Dermis microvascular lymphatic vessel endothelial cell (primary cell): ENCODE measurements around the gene GRIP2. TPM values are rescaled to one million over a fixed set of nuclear protein-coding genes. Genes with fewer than 3 reads are reported as not detected.

Experiments
- DNase-seq, 2 donors: peaks; one replicate each; pipeline versions ENCODE4 v3.0.0 to v3.0.0-alpha.2; 2010; ENCODE audit warnings: low read depth in 2 of 2
- total RNA-seq: library from RNA; depleted of rRNA; stranded (reverse); fragments of >200 nt; gene quantifications from 2 replicates; pipeline ENCODE4 v1.2.1, GENCODE V29; 2014

The GRIP2 gene
- total RNA-seq, result not detected in 2 replicates

- no peak for DNase-seq
Measured at GRCh38 chr3:14539742-14540491, at the start of gene GRIP2. GRIP2 (minus strand) TSS chr3:14540342; CDS start chr3:14540308, 34 bp downstream.

- no peak for DNase-seq
Measured at GRCh38 chr3:14588425-14589112, 48.4 kb upstream of the GRIP2 start.

GRCh38 chr3:14587740-14588360, 47.7 kb upstream of the GRIP2 start:
- DNase-seq, result no peak

GRCh38 chr3:14586611-14587010, 46.5 kb upstream of the GRIP2 start:
- no peak for DNase-seq

GRCh38 chr3:14583548-14584091, 43.5 kb upstream of the GRIP2 start:
- DNase-seq, result no peak

GRCh38 chr3:14582045-14582410, 41.9 kb upstream of the GRIP2 start:
- DNase-seq, result no peak

GRCh38 chr3:14581334-14582044, 41.3 kb upstream of the GRIP2 start:
- DNase-seq, result no peak

- DNase-seq, result no peak
Measured at GRCh38 chr3:14577897-14578296, 37.8 kb upstream of the GRIP2 start.

GRCh38 chr3:14576163-14576562, 36.0 kb upstream of the GRIP2 start:
- DNase-seq, result no peak

GRCh38 chr3:14574183-14574582, 34.0 kb upstream of the GRIP2 start:
- DNase-seq, result no peak

GRCh38 chr3:14573706-14574105, 33.6 kb upstream of the GRIP2 start:
- DNase-seq, result no peak

GRCh38 chr3:14570864-14571263, 30.7 kb upstream of the GRIP2 start:
- no peak for DNase-seq

- no peak for DNase-seq
Measured at GRCh38 chr3:14570089-14570488, 29.9 kb upstream of the GRIP2 start.

GRCh38 chr3:14569474-14570000, 29.4 kb upstream of the GRIP2 start:
- no peak for DNase-seq

GRCh38 chr3:14568269-14568668, 28.1 kb upstream of the GRIP2 start:
- DNase-seq, result no peak

- no peak for DNase-seq
Measured at GRCh38 chr3:14566812-14567211, 26.7 kb upstream of the GRIP2 start.

GRCh38 chr3:14565868-14566588, 25.9 kb upstream of the GRIP2 start:
- DNase-seq, result no peak

- DNase-seq, result no peak
Measured at GRCh38 chr3:14564741-14565140, 24.6 kb upstream of the GRIP2 start.

GRCh38 chr3:14563946-14564539, 23.9 kb upstream of the GRIP2 start:
- no peak for DNase-seq

- DNase-seq, result no peak
Measured at GRCh38 chr3:14562121-14562890, 22.2 kb upstream of the GRIP2 start.
